UCSD-AML1 (cell line): ENCODE measurements around the gene CARMIL1.

ENCODE experiments used
- DNase-seq: peaks from one replicate; lab custom pipeline; 2025; ENCODE audit not compliant: unreplicated experiment; lab: John Stamatoyannopoulos, UW

The CARMIL1 gene

DNA sequence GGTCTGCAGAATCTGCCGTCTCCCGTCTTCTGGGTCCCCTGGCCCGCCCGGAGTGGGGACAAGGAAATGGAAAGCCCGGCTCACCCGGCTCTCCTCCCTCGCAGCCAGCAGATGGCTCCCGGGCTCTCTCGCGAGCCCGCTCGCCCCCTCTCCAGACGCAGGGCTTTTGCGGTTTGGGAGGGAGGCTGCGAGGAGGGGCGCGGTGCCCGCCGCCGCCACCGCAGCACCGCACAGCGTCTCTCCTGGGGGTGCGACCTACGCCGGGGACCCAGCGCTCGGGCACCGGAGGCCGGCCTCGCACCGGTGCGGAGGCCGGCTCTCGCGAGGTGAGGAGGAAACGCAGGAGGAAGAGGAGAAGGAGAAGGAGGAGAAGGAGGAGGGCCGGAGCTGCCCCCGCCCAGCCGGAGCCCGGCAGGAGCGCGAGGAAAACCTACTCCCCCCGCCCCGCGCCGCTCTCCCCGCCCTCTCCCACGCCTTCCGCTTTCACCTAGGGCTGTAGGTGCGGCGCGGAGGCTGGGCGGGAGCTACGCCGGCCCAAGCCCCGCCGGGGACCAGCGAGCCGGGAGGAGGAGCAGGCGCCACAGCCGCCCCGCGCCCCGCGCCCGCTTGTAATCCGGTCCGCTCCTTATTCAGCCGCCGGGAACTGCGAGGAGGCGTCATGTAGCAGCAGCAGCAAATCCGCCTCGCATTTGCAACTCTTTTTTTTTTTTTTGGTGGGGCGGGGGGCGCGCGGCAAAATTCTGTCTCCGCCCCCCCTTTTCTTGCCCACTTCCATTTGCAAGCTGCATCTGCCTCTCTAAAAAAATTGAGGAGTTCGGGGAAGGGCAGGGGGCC, at the start of gene CARMIL1:
TSS of gene CARMIL1 (plus strand) at position 461 of the 834 bp plus-strand sequence. CDS start 422 bp downstream, outside the sequence.
- DNase-seq = peak; percentile 91

DNA sequence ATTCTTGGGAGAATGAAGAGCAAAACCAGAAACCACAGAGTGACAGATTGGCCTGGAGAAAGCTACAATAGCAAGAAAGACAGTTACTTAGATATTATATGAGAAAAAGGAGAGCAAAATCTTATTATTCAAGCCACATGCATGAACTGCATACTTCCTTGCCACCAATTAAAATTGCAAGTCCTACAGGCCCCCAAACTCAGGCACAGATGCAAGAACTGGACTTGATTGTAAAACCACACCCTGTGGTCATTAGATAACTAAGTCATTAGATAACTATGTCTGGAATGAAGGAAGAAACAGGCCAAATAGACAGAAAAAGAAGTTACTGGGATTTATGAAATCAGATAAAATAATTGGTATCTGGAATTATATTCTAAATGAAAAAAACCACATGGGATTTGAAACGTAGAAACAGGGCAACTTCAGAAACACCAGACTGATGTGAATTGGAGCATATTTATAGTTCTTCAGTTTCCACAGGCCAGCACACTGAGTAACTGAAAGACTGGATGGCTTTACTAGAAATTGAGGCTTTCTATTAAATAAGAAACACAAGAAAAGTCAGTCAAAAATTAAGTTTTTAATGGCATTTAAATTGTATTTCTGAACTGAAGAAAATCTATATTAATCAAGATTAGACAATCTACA, 49.4 kb upstream of the CARMIL1 start:
- DNase-seq = no peak

DNA sequence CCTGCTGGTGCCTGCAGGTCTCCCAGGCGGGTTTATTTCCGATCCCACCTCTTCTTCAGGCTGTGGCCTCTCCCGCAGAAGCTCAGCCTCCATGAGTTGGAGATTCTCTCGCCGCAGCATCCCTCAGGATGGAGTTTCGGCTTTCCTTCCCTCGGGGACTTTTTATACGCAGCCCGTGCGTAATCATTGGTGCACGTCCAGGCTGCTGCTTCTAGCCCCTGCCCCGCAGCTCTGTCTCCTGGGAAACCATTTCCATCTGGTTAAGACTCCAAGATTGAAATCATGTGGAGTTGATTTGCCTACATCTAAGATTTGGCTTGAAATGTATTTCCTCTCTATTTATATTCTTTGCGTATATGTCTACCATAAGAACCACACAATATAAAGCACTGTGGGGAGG, 46.7 kb upstream of the CARMIL1 start:
- DNase-seq = no peak

DNA sequence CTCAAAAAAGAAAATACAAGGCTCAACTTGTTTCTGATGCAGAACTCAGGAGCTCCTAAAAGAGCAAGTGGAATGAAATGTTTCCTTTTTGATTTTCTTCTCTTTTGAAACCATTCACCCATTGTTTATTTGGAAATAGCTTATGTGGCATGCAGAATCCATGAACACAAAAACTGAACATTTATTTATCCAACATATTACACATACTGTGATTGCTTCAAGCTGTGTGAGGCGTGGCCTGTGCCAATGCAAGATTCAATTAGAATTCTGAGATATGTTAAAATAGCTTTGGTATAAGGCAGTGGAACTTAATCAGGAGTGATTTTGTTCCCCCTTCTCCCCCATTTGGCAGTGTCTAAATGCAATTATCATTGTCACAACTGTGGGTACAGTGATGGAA, 45.9 kb upstream of the CARMIL1 start:
- no peak for DNase-seq

DNA sequence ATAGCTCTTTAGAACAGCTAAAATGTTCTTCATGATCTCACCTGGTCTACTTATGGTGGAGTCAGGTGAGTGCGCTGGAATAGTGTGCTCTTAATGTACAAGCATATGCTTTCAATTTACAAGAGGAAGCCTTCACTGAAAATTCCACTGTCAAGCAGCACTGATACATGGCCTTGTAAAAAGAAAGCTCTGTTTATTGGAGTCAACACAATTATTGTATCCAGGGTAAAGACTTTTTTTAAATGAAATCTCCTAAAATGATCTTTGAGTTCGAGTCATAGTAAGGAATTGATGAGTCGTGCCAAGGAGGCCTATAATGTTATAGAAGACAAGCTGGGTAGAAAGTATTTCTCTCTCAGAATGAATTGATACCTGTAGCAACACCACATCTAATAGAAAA, 41.6 kb upstream of the CARMIL1 start:
- DNase-seq = no peak

DNA sequence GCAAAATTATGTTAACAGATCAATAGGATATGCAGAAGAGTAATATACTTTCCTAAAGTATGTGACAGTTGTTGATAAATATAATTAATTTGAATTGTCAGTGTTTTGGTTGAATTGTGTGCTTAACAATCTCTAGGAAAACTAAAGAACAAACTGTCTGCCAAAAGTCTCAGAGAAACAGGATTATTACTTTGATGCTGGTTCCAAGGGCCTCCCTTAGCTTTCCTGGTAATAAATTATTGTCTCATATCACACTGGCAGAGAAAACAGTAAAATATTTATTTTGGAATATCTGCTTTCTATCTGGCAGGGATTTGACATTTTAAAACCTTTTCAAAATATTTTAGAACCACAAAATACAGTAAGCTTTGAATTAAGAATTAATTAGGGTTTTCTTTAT, 40.1 kb upstream of the CARMIL1 start:
- no peak for DNase-seq

DNA sequence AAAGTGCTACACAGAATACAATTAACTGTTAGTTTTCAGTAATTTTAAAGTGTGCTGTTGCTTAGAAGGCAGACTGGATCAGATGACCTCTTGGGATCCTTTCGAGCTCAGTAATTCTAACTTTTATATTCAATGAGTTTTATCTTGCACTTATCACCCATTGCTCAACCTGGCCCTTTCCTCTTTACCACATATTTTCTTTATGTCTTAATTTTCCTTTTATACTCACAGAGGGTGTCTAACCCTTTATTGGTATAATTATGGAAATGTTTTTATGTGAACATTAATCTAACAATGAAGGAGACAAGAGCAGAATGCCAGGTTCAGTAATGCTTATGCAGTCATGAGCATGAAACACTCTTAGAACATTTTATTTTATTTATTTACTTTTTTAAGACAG, 39.7 kb upstream of the CARMIL1 start:
- no peak for DNase-seq

DNA sequence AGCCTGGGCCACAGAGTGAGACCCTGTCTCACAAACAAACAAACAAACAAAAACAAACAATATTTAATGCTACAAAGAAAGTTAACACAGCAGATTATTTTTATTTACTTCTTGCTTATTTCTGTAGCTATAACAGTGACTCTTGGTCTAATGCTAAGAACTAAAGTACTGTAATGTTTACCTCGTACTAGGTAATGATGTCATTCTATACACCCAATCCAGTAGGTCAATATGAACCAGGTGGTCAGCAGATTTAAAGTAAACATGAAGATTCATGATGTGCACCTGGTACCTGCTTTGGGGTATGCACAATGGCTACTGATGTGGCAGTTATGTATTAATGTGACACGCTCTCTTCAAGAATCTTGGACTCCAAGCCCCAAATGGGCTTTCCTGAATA, 36.6 kb upstream of the CARMIL1 start:
- no peak for DNase-seq

DNA sequence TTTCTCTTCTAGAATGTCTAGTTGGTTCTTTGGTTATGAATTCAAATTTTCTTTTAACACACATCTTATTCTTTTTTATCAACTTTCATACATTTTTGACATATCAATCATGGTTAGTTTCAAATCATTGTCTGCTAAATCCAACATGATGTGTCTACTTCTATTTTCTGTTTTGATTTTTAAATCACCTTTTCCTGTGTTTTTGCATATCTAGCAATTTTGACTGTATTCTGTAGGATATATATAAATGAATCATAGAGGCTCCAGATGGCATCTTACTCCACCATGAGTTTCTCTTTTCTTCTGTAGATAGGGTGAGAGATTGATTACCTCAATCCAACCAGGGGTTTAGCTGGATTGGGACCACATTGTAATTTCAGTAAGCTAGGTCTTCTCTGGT, 34.3 kb upstream of the CARMIL1 start:
- DNase-seq = no peak

DNA sequence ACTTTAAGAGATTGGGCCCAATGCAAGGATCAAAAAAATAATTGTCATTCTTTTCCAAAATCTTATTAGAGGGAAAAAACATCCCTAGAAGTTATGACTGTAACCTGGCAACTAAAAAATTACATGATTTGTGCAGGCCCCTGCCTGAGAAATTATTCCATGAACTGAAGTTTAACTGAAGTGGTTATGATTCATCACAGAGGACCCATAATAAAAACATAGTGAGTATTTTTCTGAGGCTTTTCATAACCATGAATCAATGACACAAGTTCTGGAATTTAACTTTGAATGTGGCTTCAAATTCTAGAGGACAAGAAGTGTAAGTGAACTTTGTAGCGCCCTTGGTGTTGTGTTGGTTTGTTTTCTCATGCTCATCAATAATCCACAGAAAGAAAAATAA, 31.1 kb upstream of the CARMIL1 start:
- no peak for DNase-seq

DNA sequence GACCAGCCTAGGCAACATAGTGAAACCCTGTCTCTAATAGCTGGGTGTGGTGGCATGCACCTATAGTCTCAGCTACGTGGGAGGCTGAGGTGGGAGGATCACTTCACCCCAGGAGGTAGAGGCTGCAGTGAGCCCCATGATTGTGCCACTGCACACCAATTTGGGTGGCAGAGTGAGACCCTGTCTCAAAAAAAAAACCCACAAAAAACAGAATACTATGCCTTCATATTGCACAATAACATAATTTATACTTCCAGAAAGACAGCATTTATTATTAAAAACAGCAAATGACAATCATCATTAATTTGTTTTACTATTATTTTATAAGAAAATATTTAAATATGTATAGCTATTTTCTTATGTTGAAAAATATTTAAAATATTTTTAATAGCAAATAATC, 30.0 kb upstream of the CARMIL1 start:
- DNase-seq = no peak

DNA sequence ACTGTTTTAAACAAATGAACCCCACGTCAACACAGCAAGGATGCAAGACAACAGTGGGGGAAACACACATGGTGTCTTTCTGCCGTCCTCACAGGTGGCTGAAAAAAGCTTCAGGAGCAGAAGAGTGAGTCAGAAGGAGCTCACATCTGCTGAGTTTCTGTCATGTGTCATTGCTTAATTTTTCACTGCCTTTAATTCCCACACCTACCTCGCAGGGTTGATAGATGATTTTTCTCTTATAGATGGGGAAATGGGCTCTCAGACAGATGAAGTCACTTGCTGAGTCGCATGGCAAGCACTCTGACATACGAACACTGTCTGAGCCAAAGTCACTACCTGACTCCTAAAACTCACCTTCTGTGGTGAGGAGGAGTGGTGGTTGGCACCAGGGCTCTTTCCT, 28.3 kb upstream of the CARMIL1 start:
- no peak for DNase-seq

DNA sequence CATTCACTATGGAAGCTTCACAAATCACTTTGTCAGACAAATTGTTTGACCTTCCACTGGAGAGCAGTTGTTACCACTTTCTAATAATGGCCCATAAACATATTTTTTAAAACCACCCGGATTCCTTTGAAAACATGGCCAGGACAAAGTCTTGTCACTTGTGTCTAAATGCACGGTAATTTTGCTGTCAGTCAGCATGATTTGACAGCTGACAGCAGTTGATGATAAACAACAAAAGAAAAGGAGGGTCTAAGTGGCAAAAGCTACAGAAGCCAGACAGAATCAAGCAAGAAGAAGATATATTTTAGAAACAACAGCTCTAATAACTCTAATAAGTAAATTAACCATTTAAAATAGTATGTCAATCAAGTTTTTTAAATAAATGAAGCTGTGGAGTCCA, 27.7 kb upstream of the CARMIL1 start:
- DNase-seq = no peak

DNA sequence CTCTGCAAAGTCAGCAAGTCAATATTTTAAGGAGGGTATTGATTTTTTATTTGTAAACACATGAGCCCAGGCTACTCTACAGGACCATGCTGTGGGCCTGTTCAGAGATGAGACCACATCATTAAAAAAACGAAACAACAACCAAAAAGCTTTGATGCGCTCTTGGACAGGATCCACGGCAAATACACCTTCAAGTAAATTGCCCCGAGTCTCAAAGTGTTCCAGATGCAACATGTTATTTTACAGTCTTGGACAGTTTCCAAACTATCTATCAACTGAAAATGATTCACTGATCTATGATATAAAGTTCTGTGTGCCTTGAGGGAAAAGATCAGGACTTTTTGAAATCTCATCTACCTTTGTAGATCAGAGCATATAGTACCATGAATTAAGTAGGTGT, 25.8 kb upstream of the CARMIL1 start:
- no peak for DNase-seq

DNA sequence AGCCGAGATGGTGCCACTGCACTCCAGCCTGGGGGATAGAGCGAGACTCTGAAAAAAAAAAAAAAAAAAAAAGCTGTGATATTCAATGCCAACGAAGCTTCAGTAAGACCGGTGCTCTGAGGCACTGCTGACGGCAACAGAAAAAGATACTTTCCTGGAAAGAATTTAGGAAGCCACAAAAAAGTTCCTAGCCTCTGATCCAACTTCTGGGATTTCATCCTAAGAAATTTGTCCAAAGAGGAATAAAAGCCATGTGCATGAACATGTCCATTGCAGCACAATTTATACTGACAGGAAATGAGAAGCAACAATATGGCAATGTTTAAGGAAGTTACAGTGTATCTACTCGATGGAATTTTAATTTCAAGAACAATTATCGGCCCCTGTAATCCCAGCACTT, 24.5 kb upstream of the CARMIL1 start:
- no peak for DNase-seq

DNA sequence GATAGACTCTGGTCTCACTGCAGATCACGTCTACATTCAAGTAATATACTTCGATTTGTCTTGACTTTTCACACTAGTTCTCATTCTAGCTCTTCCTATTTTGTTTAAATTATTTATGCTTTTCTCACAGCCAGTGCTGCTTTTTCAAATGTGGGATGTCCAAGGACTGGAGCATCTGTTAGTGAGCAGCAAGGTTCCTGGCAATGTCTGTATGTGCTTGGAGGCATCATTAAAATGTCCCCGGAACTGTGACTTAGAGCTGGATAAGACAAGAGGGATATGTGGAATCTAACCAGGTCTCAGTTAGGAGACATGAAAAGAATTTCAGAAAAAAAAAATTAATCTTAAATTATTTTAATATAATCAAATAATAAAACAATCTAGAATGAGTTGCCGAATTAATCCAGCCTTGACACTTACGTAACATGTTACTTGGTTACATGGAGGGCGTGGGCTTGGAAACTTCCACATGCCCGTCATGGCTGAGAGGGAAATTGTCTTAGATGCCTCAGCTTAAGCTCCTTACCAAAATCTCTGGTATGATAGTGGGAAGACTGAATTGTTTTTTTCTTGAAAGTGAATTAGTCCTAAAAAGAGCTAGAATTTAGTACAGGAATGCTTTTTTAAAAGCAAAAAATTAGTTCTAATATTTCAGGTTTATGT, 21.4 kb upstream of the CARMIL1 start:
- DNase-seq = no peak

DNA sequence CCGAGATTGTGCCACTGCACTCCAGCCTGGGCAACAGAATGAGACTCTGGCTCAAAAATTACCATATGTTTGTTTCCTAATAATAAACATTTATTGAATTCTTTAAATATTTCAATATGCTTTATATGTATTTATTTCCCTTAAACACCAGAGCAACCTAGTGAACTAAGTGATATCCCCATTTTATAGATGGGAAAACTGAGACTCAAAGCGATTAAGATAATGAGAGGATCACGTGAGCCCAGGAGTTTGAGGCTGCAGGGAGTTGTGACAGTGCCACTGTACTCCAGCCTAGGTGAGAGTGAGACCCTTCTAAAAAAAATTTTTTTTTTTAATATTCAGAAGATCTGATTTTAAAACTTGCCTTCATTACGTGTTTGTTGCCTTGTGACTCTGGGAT, 19.4 kb upstream of the CARMIL1 start:
- no peak for DNase-seq

DNA sequence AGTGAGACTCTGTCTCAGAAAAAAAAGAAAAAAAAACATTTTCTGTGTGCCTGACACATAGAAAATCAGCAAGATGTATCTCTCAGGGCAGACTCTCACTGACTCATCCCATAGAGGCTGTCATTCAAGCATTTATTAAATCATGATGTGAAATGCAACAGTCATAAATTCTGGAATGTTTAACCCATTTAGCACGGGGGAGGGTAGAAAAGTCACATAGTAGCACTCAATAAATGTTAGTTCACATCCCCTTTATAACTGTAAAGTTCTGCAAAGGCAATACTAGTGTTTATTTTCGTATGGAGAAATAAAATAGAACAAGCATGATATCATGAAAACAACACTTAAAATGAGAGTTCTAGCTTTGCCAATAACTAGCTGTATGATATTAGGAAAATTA, 15.5 kb upstream of the CARMIL1 start:
- DNase-seq = no peak

DNA sequence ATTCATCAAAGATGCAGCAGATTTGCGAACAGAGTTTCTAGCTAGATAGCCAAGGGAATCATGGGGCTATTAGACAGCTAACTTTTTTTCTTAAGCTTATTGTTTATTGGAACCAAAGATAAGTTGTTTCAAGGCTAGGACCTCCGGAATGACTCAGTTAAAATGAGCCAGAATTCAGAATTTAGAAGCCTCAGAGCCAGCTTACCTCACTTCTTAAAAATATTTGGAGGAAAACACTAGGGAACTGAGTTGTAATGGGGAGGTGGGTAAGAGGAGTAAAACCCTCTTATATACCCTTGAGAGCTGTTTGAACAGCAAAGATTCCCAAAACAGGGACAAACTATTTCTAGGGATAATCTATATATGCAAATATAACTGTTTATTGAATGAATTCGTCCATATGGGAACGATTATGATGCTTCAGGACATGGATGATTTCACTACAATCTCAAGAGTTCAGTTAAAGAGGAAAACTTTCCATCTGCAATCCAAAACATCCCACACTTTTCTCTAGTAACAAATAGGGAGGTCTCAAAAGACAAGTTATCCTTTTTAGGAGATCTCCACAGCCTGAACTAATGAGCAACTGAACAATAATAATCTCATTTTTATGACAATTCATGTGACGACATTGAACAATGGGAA, 12.6 kb upstream of the CARMIL1 start:
- no peak for DNase-seq

DNA sequence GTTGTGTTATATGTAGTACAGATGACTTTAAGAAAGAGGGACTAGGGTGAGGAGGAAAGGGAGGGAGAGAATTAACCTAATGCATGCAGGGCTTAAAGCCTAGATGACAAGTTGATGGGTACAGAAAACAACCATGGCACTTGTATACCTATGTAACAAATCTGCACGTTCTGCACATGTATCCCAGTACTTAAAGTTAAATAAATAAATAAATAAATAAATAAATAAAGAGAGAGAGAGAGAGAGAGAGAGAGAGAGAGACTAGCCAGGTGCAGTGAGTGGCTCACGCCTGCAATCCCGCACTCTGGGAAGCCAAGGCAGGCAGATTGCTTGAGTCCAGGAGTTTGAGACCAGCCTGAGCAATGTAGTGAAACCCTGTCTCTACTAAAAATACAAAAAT, 11.5 kb upstream of the CARMIL1 start:
- DNase-seq = no peak

DNA sequence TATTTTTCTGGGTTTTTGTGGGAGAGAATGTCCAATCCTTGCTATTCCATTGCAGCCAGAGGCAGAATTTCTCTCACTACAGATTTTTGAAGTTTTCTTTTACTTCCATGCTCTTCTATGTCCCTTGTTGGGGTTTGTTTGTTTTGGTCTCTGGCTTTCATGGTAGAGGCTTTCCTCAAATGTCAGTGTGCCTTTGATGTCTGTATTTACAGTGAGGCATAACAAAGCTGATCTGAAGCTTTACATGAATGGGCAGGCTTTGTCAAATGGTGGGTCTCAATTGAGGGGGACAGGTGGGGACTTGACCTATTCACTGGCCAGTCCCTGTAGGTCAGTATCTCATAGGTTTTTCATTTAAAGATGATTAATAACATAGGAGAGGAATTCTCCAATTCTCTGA, 8.6 kb upstream of the CARMIL1 start:
- no peak for DNase-seq

DNA sequence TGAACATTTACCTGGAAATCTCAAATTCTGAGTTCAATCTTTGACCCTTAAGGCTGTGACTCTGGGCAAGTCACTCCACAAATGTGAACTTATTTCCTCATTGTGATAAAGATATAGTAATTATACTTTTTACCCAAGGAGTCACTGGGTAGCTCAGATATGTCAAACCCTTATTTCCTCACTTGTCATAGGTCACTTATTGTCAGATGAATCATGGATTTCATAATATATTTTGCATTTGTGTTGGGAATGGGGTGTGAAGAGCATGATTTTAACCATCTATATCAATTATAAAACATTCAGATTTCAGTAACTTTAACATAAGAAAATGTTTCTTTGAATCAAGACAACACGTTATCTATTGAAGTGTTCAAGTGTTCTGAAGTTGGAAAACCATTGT, 3.7 kb upstream of the CARMIL1 start:
- no peak for DNase-seq
